KBM-7 (cell line): ENCODE results near the gene ILKAP.

Source experiments
- DNase-seq: peaks from one replicate; pipeline ENCODE4 v3.0.0-alpha.2; 2015
- in situ Hi-C: fragments of 300-500 bp; cut with MboI; formaldehyde crosslinking; loops from 2 replicates; pipeline ENCODE4 v1.14.3; 2020; ENCODE audit warnings: low sequenced_read_pairs, low pct_unique_long_range_greater_than_20kb, mixed read lengths

Gene ILKAP

GRCh38 chr2:238130696-238131628 is 72.5 kb downstream of the ILKAP start:
- in situ Hi-C loops, result no loop called here
- no peak for DNase-seq

GRCh38 chr2:238130111-238130695 is 73.3 kb downstream of the ILKAP start:
- no peak for DNase-seq
- in situ Hi-C loops, result no loop called here

GRCh38 chr2:238129166-238130010 is 74.1 kb downstream of the ILKAP start:
- DNase-seq, result no peak
- in situ Hi-C loops, result no loop called here

GRCh38 chr2:238128534-238129001 is 74.9 kb downstream of the ILKAP start:
- in situ Hi-C loops, result no loop called here
- DNase-seq, result no peak

- in situ Hi-C loops, result no loop called here
- DNase-seq, result no peak
These were observed 75.4 kb downstream of the ILKAP start for GRCh38 chr2:238128061-238128440.

GRCh38 chr2:238127165-238128060 is 76.1 kb downstream of the ILKAP start:
- no peak for DNase-seq
- in situ Hi-C loops, result no loop called here

- in situ Hi-C loops, result no loop called here
- no peak for DNase-seq
These were observed 76.7 kb downstream of the ILKAP start for GRCh38 chr2:238126775-238127164.

GRCh38 chr2:238126338-238126737 is 77.2 kb downstream of the ILKAP start:
- DNase-seq, result no peak
- in situ Hi-C loops, result no loop called here

- in situ Hi-C loops, result no loop called here
- no peak for DNase-seq
These were observed 78.2 kb downstream of the ILKAP start for GRCh38 chr2:238125127-238125885.

- in situ Hi-C loops, result no loop called here
These were observed 78.9 kb downstream of the ILKAP start for GRCh38 chr2:238124488-238125126.

GRCh38 chr2:238123991-238124470 is 79.5 kb downstream of the ILKAP start:
- in situ Hi-C loops, result no loop called here
- DNase-seq, result no peak

More at GRCh38 chr2:238124488-238125126, 78.9 kb downstream of the ILKAP start:
- DNase-seq, result no peak

- in situ Hi-C loops, result no loop called here
- DNase-seq, result no peak
These were observed 80.1 kb downstream of the ILKAP start for GRCh38 chr2:238123218-238123971.

GRCh38 chr2:238122287-238123217 is 80.9 kb downstream of the ILKAP start:
- no peak for DNase-seq
- in situ Hi-C loops, result no loop called here

- in situ Hi-C loops, result no loop called here
- no peak for DNase-seq
These were observed 81.8 kb downstream of the ILKAP start for GRCh38 chr2:238121511-238122286.
